GM12892 (cell line): Measurements from ENCODE around the gene GULP1.

Experiments
- POLR2A ChIP-seq: IDR thresholded peaks from 2 replicates; pipeline ENCODE4 v1.6.1; 2011; ENCODE audit warnings: low read depth, low read length, control low read depth
- POLR2AphosphoS5 ChIP-seq: IDR thresholded peaks from 2 replicates; pipeline ENCODE4 v1.6.1; 2011; ENCODE audit warnings: low read depth, low read length, control low read depth
- TAF1 ChIP-seq: IDR thresholded peaks from 2 replicates; pipeline ENCODE4 v1.6.1; 2011; ENCODE audit warnings: low read depth, mild to moderate bottlenecking, control low read depth, low read length, borderline replicate concordance

GRCh38 chr2:188588235-188588634, 296.6 kb downstream of the GULP1 start:
- TF ChIP-seq POLR2A (no peak), TAF1 (no peak), POLR2AphosphoS5 (no peak)
